GM04504 (cell line): ENCODE measurements around the gene HSD17B13.
"Not testable (repeated sequence)": the region's sequence is repeated elsewhere in the genome, so short reads cannot be mapped to it uniquely, and the experiment has no call there.

Source experiments
- DNase-seq: peaks from one replicate; pipeline ENCODE4 v3.0.0-alpha.2; 2012; ENCODE audit warnings: low read depth

HSD17B13 gene

DNA sequence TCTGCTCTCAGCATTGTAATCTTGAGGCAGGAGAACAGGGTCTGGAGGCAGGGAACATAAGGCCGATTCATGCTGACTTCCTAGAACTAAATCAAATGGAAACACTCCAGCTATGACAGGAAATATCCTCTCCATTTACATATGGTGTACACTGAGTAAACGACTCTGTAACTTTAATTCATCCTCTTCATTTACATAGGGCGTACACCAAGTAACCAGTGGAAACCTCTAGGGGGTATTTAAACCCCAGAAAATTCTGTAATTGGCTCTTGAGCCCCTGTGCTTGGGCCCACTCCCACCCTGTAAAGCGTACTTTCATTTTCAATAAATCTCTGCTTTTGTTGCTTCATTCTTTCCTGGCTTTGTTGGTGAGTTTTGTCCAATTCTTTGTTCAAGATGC is 7.7 kb downstream of the HSD17B13 start:
- DNase-seq, result not testable (repeated sequence)

DNA sequence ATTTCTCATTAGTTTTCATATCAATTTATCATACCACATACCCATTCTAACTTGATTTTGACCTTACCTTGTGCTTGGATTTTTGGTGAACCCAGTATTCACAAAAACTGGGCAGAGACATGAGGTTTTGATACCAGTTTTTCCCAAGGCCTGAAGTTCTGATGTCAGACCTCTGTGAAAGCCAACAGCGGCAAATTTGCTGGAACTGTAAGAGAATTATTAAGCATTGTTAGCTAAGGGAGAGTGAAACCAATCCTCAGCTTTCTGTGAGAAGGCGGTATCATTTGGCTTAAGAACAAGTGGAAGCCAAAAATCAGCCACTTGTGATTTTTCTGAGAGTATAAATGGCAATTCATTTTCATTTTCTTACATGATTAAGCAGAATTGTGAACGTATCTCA is 8.9 kb downstream of the HSD17B13 start:
- no peak for DNase-seq

DNA sequence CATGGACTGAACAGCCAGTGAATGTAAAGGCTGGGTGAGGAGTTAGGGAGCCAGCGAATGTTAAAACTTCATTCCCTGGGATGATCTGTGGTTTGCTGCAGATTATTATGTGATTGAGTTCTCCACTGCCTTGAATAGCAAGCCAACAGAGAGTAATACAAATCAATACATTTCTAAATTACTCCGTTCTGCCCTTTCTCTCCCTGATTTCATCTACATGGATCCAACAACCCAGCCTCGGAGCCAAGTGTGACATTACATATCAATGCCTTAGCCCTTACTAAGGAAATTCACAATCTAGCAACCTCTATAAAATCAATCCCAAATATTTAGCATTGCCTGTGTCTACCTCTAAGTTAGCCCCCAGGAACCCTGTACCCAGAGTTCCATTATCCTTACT is 11.0 kb downstream of the HSD17B13 start:
- DNase-seq, result no peak

DNA sequence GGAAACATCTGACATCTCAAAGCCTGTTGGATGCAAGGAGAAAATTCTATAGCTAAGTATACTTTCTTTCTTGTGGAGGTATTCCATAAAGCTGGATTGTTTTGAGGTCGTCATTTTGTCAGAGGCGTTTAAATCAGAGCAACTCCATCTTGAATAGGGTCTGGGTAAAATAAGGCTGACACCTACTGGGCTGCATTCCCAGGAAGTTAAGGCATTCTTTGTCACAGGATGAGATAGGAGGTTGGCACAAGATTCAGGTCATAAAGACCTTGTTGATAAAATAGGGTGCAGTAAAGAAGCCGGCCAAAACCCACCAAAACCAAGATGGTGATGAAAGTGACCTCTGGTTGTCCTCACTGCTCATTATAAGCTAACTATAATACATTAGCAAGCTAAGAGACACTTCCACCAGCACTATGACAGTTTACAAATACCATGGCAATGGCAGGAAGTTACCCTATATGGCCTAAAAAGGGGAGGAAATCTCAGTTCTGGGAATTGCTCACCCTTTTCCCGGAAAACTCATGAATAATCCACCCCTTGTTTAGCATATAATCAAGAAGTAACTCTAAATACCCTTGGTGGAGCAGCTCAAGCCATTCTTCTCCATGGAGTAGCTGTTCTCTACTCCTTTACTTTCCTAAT is 11.9 kb downstream of the HSD17B13 start:
- DNase-seq, result no peak

DNA sequence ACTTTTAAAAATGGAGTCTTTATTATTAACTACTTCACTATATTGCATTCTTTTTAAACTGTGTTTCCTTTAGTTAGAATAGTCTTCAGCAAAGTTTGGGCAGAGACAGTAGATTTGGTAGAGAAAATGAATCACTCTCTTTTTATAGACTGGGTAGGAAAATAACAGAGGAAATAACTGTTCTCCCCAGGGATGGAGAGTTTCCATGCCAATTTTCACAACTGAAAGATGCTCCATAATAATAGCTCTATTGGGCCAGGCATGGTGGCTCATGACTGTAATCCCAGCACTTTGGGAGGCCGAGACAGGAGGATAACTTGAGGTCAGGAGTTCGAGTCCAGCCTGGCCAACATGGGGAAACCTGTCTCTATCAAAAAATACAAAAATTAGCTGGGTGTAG is 13.1 kb downstream of the HSD17B13 start:
- peak; percentile 14 for DNase-seq

DNA sequence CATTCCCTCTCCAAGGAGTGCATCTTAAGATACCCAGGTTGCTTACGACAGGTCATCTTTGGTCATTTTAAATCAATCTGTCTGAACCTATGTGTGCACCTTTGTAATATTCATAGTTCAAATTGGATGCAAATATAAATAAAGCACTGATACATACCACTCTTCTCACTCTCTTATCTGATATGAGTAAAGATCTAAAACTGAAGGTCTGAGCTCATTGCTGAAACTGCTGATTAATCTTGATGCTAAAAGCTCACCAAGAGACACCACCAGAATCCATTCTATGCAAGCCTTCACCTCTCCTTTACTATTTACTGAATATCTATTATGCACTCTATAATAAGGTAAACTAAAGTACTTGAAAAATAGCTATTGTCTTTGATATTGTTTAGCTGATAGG is 16.6 kb downstream of the HSD17B13 start:
- no peak for DNase-seq

DNA sequence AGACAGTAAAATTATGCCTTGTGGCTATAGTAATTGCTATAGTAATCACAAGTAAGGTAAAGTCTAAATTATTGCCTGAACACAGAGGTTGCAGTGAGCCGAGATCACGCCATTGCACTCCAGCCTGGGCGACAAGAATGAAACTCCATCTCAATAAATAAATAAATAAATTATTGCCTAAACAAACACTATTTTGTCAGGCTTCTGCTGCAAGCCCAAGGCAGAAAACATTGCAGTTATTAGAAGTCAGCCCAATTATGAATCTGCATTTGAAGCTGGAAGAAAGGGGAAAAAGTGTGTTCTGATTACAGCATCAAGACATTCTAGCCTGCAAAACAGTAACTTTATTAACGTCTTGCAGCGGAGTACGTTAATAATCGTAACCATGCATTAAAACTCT is 17.1 kb downstream of the HSD17B13 start:
- no peak for DNase-seq

DNA sequence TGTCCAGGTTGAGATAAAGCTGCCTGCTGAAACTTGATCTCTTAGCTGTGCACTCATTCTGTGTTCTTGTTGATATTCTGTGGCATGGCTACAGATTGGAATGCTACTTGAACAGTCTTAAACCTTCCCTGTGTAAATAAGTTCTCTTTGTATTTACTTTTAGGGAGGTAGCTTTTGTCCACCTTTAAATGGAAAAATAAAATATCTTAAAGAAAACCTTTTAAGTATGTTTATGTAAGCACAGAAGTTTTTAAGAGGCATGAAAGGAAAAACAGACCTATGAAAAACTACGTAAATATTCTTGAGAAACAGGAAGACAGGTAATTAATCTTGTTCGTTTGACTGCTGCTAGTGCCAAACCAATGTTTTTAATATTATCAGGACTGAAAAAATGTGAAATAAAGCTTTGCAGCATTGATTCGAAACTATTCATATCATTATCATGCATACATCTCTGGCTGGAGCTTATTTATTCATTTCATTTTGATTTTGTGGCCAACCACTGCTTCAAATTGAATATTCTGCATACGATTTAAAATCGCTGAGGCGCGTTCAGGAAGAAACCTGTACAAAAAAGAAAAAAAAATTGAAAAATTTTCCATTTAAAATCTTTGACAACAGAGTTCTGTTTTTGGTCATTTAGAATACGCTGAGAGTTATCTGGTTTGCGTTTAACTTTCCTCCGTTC is 17.8 kb downstream of the HSD17B13 start:
- DNase-seq, result no peak

DNA sequence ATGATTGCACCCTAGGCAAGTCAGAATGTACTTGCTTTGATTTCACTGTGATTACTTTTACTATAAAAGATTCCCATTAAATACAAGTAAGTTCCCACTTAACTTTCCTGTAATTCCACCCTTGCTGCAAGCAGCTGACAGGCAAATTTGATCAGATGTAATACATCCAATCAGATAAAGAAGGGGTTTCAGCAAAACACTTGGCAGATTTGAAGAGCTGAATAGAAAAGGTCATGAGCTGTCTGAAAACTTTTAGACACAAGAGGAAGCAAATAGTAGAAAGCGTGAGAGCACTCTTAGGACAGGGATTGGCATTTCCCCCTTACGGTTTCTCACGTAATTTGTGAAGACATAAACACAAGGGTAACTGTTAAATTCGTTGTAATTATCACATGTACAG is 22.8 kb downstream of the HSD17B13 start:
- DNase-seq, result no peak

DNA sequence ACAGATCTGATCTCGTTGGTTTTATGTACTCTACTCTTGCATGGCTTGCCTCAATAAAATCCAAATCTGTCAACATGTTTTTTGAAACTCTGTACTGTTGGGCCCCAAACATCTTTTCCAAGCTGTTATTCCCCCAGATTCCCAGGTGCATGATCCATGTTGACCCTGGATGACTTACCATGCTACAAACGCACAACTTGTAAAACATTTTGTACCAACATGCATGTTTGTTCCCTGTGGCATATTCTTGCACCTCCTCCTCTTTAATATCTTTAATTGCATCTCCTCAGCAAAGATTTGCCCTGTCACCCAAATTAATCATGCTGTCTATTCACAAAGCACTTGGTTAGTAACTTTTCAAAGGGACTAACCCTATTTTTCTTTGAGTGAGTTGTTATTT is 24.3 kb downstream of the HSD17B13 start:
- no peak for DNase-seq

DNA sequence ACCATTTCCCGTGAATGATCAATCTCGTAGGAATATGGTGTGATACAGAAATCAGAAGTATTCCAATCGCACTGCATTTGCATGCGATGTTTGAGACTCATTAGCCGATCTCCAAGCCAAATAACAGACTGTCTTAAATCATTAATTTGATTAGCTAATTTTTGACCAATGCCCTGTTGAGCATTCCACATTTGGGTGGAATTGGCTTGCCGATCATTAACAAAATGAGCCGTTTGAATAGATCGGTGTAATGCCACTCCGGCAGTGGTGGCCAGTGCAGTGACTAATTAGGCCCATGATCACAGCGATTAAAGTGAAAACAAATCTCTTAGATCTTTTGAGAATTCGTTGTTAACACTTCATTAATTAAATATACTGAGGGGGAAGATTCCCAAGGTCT is 27.8 kb downstream of the HSD17B13 start:
- not testable (repeated sequence) for DNase-seq

DNA sequence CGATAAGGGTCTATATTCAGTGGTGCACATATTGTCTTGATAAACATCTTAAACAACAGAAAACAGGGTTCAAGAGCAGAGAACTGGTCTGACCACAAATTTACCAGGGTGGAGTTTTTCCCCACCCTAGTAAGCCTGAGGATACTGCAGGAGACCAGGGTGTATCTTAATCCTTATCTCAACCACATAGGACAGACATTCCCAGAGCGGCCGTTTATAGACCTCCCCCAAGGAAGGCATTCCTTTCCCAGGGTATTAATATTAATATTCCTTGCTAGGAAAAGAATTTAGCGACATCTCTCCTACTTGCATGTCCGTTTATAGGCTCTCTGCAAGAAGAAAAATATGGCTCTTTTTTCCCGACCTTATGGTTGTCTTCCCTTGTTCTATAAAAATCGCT is 28.8 kb downstream of the HSD17B13 start:
- DNase-seq, result not testable (repeated sequence)

DNA sequence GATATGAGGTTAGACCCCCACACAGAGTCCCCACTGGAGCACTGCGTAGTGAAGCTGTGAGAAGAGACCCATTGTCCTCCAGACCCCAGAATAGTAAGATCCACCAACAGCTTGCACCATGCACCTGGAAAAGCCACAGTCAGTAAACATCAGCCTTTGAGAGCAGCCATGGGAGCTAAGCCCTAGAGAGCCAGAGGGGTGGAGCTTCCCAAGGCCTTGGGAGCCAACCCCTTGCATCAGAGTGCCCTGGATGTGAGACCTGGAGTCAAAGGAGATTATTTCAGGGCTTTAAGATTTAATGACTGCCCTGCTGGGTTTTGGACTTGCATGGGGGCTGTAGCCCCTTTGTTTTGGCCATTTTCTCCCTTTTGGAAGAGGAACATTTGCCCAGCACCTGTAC is 35.7 kb downstream of the HSD17B13 start:
- no peak for DNase-seq

DNA sequence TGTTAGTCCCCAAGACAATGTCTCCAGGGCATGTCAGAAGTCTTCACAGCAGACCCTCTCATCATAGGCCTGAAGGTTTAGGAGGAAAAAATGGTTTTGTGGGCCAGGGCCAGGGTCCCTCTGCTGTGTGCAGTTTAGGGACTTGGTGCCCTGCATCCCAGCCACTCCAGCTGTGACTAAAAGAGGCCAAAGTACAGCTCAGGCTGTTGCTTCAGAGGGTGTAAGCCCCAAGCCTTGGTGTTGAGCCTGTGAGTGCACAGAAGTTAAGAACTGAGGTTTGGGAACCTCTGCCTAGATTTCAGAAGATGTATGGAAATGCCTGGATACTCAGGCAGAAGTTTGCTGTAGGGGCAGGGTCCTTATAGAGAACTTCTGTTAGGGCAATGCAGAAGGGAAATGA is 38.4 kb downstream of the HSD17B13 start:
- not testable (repeated sequence) for DNase-seq

DNA sequence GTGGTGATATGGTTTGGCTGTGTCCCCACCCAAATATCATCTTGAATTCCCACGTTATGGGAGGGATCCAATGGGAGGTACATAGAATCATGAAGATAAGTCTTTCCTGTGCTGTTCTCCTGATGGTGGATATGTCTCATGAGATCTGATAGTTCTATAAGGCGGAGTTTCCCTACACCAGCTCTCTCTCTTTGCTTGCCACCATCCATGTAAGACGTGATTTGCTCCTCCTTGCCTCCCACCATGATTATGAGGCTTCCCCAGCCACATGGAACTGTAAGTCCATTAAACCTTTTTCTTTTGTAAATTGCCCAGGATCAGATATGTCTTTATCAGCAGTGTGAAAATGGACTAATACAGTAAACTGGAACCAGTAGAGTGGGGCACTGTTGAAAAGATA is 39.5 kb downstream of the HSD17B13 start:
- no peak for DNase-seq

DNA sequence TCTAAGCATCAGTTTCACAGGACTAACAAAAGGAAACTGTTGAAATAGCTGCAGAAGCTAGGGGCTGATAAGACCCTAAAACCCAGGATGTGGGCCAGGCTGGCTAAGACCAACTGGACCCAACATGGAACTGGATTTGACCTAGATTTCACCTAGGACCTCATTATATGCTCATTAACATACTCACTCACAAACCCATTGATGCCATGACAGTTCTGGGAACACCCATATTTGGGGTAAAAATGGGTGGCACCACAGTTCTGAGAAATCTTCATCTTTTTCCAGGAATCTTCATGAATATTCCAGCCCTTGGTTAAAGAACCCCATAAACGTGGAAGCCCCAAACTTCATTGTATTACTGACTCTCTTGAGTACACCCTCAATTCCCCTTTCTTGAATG is 41.1 kb downstream of the HSD17B13 start:
- no peak for DNase-seq

DNA sequence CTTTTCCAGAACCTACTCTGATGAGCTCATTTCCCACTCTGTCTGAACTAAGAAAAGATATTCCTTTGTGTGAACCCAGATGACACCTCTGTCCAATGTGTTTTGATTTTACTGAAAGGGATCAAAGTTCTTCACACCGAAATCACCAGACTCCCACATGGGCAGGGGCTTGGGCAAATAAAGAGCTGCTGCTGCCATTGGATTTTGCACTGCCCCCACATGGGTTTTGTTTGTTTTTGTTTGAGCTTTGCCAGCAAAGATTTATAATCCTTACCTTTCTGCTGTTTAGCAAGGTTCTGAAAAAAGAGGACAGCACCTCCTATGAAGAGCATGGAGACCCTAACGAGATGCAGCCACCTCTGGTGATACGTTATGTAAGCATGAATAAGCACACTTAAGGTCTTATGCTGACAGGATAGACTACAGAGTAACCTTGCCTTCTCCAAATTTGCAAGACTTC is 44.3 kb downstream of the HSD17B13 start:
- no peak for DNase-seq

DNA sequence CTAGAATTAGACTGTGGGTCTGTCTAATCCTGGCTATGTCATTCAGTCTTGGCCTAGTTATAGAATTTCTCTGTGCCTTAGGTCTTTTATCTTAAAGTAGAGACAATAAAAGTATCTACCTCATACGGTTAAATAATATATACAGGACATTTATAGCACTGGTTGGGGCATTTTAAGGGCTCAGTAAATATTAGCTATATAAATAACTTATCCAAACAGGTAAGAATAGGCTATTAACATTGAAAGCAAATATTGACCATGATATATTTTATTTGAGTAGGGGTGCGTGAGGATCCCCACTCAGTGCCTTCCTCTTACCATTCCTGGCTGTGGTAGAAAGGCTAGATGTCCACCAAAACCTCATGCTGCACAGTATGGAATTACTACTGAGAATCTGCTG is 47.4 kb downstream of the HSD17B13 start:
- DNase-seq, result no peak

DNA sequence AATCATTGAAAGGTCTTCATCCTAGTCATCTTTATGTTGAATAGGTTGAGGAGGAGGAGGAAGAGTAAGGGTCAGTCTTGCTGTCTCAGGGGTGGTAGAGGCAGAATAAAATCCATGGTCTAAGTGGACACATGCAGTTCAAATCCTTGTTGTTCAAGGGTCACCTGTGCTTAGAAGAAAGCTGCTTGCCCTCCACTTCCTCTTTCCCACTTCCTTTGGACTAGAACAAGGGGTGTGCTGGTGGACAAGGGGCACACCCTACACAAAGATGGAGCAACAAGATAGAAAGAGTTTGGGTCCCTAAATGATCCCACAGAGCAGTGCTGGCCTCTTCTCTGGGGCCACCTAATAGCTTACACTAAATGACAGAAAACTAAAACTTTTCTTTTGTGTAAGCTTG is 47.9 kb downstream of the HSD17B13 start:
- no peak for DNase-seq

DNA sequence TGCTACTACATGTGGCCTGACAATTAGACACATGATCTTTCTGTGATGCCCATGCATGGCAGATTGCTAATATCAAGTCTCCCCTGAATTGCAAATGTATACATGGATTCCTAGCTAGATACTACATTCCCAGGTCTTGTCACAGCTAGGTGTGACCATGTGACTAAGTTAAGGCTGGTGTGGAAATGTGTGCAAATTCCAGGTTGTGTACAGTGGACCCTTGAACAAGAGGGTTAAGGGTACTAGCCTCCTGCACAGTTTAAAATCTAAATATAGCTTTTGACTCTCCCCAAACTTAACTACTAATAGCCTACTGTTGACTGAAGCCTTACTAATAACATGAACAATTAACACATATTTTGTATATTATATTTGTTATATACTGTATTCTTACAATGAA is 48.4 kb downstream of the HSD17B13 start:
- DNase-seq, result no peak

DNA sequence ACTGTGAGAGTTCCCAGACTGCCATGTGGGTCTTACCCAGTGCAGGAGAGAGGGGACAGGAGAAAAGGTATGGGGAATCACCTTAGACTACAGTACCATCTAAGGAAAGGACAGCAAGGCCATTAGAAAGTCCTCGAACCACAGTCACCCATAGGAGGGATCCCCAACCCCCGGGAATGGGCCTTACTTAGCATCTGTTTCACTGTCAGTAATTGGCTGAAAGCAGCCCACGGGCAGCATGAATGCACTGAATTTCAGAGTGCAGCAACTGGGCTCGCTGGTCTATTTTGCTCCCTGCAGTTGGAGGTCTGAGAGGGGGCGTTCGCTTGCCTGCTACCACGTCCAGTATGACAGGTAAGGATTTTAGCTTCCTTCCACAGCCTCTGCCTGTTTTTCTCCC is 51.9 kb downstream of the HSD17B13 start:
- no peak for DNase-seq

DNA sequence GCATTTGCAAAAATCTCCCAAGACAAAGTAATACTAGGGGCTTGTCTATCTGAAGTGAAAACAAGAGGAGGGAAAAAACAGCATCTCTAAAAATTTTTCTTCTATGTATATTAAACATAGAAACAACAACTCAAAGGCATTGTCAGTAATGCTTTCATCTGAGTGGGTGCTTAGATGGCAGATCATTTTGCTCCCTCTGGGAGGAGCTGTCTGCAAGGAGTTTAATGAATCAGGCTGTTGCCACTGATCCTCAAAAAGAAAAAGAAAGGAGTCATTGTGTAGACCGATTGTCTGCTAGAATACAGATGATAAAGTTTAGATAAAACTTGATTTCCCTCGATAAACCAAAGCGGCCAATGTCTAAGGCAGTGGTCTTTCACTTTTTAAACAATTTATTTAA is 52.5 kb downstream of the HSD17B13 start:
- peak; percentile 5 for DNase-seq

DNA sequence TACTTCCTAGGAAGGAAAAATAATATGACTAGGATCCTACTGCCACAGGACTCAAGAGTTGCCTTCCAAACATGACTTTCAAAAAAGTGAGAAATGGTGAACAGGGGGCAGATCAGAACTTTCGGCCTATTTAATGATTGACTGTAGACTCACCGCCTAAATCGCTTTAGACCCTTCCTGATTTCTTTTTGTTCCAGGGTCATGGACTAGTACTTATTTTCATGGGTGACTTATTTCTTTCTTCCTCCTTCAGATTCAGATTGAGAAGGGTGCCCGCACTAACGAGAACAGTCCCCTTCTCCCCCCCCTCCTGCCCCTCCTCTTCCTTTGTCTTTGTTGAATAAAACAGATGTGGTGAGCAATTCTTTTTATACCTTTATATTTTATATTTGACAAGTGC is 54.3 kb downstream of the HSD17B13 start:
- DNase-seq, result no peak

DNA sequence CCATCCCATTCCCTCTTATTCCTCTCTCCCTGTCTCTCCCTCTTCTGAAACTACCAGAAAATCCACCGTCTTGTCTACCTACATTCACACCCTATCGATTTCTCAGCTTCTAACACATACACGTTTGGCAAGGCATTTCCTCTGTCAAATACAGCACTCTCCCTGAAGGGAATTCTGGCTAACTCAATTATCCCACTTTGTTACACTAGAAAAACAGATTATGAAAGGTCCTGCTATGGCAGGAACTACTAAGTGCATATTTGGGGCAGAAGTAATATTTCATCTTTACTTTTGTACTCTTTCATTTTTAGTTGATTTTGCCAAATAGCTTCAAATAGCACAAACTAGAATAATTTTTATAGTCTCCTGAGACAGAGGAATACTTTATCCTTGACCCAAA is 55.7 kb downstream of the HSD17B13 start:
- no peak for DNase-seq
